ENCODE results near the gene ARHGAP26.

DNA sequence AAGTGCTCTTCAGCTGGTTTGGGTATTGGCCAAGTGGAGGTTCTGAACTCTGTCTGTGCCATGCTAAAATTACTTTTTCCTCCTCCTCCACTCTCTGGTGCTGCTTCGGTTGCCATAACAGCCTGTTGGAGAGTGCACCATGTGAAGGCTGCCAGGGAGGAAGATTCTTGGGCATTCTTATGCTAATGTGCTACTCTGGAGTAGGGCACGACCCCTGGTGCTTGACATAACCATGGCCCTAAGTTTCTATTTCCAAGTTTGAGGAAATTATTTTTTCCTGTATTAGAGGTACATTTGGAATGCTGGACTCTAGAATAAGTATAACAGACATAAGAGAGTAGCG, 111.6 kb downstream of the ARHGAP26 start:
- TF ChIP-seq EZH2 (IDR thresholded peaks at IDR 0.05) (no peak), CEBPB (IDR thresholded peaks at IDR 0.05; ENCODE audit: low read depth) (no peak), SP1 (IDR thresholded peaks at IDR 0.05; ENCODE audit: low read depth) (no peak), EGR1 (IDR thresholded peaks at IDR 0.05; ENCODE audit: low read depth) (no peak), SRF (IDR thresholded peaks at IDR 0.05; ENCODE audit: low read depth) (no peak), EZH2phosphoT487 (IDR thresholded peaks at IDR 0.05; ENCODE audit: borderline replicate concordance) (no peak), SIN3A (IDR thresholded peaks at IDR 0.05; ENCODE audit: low read depth) (no peak), JUND (IDR thresholded peaks at IDR 0.05) (no peak)
- TF ChIP-seq, protein P1, sequence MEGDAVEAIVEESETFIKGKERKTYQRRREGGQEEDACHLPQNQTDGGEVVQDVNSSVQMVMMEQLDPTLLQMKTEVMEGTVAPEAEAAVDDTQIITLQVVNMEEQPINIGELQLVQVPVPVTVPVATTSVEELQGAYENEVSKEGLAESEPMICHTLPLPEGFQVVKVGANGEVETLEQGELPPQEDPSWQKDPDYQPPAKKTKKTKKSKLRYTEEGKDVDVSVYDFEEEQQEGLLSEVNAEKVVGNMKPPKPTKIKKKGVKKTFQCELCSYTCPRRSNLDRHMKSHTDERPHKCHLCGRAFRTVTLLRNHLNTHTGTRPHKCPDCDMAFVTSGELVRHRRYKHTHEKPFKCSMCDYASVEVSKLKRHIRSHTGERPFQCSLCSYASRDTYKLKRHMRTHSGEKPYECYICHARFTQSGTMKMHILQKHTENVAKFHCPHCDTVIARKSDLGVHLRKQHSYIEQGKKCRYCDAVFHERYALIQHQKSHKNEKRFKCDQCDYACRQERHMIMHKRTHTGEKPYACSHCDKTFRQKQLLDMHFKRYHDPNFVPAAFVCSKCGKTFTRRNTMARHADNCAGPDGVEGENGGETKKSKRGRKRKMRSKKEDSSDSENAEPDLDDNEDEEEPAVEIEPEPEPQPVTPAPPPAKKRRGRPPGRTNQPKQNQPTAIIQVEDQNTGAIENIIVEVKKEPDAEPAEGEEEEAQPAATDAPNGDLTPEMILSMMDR (IDR thresholded peaks at IDR 0.05 in 2 of 3, conservative IDR thresholded peaks at IDR 0.05 in 1 of 3; ENCODE audit: borderline replicate concordance in 1 of 3, insufficient read depth in 1 of 3, low read depth in 2 of 3, low read length in 2 of 3): no peak
- TF ChIP-seq, protein P2, sequence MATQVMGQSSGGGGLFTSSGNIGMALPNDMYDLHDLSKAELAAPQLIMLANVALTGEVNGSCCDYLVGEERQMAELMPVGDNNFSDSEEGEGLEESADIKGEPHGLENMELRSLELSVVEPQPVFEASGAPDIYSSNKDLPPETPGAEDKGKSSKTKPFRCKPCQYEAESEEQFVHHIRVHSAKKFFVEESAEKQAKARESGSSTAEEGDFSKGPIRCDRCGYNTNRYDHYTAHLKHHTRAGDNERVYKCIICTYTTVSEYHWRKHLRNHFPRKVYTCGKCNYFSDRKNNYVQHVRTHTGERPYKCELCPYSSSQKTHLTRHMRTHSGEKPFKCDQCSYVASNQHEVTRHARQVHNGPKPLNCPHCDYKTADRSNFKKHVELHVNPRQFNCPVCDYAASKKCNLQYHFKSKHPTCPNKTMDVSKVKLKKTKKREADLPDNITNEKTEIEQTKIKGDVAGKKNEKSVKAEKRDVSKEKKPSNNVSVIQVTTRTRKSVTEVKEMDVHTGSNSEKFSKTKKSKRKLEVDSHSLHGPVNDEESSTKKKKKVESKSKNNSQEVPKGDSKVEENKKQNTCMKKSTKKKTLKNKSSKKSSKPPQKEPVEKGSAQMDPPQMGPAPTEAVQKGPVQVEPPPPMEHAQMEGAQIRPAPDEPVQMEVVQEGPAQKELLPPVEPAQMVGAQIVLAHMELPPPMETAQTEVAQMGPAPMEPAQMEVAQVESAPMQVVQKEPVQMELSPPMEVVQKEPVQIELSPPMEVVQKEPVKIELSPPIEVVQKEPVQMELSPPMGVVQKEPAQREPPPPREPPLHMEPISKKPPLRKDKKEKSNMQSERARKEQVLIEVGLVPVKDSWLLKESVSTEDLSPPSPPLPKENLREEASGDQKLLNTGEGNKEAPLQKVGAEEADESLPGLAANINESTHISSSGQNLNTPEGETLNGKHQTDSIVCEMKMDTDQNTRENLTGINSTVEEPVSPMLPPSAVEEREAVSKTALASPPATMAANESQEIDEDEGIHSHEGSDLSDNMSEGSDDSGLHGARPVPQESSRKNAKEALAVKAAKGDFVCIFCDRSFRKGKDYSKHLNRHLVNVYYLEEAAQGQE (IDR thresholded peaks at IDR 0.05; ENCODE audit: low read depth): no peak
